SK-N-SH (cell line): ENCODE data around the gene DYRK3.

Experiments used
- CTCF ChIP-seq: fragments of 200-600 bp; sonication (generic); IDR thresholded peaks from 2 replicates; pipeline ENCODE4 v1.6.1; 2017; ENCODE audit warnings: antibody characterized with exemption, mild to moderate bottlenecking, moderate library complexity
- REST ChIP-seq: IDR thresholded peaks from 2 replicates; pipeline ENCODE4 v1.6.1; 2012; ENCODE audit warnings: mild to moderate bottlenecking, low read depth, low read length, moderate library complexity

- no peak for TF ChIP-seq CTCF
- TF ChIP-seq REST, result no peak
These were observed 50.6 kb downstream of the DYRK3 start for GRCh38 chr1:206685769-206686477.
